Renal cortical epithelial cell (primary cell): ENCODE results near the gene SUSD5. TPM values are rescaled to one million over a fixed set of nuclear protein-coding genes. Genes with fewer than 3 reads are reported as not detected.
"Not testable (repeated sequence)": the region's sequence is repeated elsewhere in the genome, so short reads cannot be mapped to it uniquely, and the experiment has no call there.

ENCODE experiments used
- DNase-seq: peaks from one replicate; pipeline ENCODE4 v3.0.0-alpha.2; 2011; ENCODE audit warnings: low read depth
- total RNA-seq: library from RNA; depleted of rRNA; stranded (reverse); fragments of >200 nt; gene quantifications from 2 replicates; pipeline ENCODE4 v1.2.3, GENCODE V29; 2014

The SUSD5 gene
- total RNA-seq, 1 donor from 2014 or later: 0.45 TPM

GRCh38 chr3:33152363-33153360 is 65.9 kb downstream of the SUSD5 start:
- no peak for DNase-seq

DNA sequence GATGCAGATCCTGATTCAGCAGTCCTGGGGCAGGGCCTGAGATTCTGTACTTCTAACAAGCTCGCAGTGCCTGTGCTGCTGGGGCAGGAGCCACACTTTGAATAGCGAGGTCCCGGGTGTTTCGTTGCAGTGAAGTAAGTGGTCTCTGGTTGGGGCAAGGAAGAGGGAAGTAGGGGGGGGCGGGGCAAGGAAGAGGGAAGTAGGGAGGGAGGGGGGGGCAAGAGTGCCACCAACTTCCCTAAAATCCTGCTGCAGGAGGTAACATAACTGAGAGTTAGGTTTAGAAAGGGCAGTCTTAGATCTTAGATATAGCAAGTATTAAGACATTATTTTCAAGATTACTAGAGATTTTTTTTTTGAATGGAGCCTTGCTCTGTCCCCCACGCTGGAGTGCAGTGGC is 69.3 kb downstream of the SUSD5 start:
- DNase-seq: no peak

GRCh38 chr3:33146791-33147445 is 71.7 kb downstream of the SUSD5 start:
- peak; percentile 21 for DNase-seq

DNA sequence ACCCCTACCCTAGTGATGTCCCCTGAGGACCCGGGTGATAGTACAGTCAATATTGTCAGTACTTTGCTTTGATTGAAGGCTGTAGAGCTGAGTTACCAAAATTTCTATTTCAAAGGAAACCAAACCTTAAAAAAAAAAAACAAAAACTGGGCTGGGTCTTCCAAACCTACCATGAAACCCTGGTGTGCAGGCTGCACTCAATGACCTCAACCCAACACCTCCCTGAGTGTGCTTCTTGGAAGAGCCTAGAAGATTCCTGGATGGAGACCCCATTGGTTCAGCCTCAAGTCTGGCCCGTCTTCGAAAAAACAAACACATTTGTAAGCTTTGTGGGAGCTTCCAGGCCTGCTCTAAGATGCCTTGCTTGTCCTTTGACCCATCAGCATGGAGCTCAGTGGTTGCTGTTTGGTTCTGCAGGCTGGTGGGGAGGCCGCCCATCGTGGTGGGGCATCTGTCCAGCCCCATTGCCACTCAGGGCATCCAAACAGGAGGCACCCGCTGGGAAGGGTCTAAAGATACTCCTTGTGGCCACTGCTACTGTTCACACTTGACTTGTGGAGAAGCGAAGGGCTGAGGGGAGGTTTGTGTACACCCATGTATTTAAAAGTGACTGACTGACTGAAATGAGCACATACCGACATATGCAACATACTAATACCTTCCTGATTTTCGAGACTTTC is 72.6 kb downstream of the SUSD5 start:
- DNase-seq: no peak

- DNase-seq: no peak
Measured at GRCh38 chr3:33145221-33145900, 73.2 kb downstream of the SUSD5 start.

DNA sequence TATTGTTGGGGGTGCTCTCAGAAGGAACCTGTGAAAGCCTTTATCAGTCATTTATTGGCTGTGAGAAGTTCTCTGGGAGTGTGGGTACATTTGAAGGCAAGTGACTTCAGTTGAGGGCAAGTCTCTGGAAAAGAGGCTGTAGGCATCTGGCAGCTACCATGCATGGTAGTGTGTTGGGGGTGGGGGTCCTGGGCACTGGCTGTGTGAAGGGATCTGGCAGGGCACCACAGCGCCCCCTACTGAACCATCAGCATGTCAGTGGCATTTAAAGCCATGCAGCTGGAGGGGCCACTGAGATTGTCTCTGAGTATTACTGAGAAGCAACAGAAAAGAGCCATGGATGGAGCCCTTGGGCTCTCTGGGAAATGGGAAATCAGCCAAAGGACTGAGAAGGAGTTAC is 74.2 kb downstream of the SUSD5 start:
- no peak for DNase-seq

GRCh38 chr3:33141006-33141405 is 77.6 kb downstream of the SUSD5 start:
- DNase-seq: no peak

DNA sequence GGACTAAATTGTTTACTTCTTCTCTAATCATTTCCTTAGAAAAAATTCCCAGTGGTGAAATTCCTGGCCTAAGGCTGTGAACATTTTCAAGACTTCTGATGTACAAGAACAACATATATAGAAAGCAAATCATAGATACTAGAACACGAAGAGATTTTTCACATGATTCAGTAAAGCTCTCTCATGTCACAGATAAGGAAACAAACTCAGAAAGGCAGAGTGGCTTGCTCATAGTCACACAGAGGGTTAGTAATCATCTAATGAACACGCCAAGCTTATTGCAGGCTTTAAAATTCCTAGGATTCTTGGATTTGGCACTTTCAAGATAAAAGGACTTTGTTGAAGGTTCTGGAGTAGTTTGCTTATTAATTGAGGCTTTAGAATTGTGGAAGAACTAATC is 78.6 kb downstream of the SUSD5 start:
- DNase-seq: peak; percentile 15

- not testable (repeated sequence) for DNase-seq
Measured at GRCh38 chr3:33139006-33139623, 79.5 kb downstream of the SUSD5 start.

DNA sequence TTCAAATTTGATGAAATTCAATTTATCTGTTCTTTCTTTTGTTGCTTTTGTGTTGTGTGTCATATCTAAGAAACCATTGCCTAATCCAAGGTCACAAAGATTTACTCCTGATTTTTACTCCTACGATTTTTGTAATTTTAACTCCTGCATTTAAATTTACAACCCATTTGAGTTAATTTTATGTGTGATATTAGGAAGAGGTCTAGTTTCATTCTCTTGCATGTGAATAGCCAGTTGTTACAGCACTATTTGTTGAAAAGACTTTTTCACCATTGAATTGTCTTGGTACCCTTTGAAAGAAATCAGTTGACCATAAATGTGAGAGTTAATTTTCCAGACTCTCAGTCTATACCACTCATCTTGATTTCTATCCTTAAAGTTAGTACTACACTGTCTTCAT is 80.9 kb downstream of the SUSD5 start:
- no peak for DNase-seq

DNA sequence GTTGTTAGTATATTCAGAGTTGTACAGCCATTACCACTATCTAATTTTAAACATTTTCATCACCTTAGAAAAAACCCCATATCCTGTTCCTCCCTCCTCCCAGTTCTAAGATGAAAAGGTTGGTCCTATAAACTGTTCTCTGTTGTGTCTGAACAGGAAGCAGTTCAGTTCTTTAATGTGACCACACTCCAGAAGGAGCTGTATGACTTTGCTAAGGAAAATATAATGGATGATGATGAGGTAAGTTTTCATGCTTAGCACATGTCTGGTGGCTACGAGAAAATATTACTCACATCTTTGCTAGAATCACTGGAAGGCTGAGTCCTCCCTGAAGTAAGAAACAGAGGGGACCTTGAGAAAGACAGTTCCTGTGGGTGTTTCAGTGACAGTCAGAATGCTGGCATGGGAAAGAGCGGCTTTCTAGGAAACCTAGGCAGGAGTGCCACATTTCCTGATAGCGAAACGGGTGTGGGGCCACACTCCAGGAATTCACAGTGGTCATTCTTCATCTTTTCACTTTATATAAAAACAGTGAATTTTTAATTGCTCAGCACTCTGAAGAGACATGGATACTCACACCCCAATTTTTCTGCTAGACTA is 84.5 kb downstream of the SUSD5 start:
- no peak for DNase-seq

- no peak for DNase-seq
Measured at GRCh38 chr3:33132019-33132360, 86.6 kb downstream of the SUSD5 start.

- DNase-seq: peak; percentile 70
Measured at GRCh38 chr3:33131331-33132018, 87.1 kb downstream of the SUSD5 start.

GRCh38 chr3:33130144-33130543 is 88.5 kb downstream of the SUSD5 start:
- DNase-seq: no peak

DNA sequence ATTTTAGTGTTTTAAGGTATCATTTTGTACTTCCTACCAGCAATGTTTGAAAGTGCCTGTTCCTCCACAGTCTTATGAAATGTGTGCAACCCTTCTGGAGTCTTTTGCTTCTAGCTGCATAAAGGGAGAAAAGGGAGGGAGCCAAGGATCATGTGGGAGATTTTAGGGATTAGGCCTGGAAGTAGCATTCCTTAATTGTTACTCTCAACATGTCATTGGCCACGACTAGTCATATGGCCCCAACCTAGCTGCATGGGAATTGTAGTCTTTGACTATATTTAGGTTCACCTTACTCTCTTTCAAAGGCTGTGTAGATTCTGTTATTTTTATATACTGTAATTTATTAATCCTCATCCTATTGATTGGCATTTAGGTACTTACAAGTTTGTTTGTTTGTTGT is 89.9 kb downstream of the SUSD5 start:
- no peak for DNase-seq

DNA sequence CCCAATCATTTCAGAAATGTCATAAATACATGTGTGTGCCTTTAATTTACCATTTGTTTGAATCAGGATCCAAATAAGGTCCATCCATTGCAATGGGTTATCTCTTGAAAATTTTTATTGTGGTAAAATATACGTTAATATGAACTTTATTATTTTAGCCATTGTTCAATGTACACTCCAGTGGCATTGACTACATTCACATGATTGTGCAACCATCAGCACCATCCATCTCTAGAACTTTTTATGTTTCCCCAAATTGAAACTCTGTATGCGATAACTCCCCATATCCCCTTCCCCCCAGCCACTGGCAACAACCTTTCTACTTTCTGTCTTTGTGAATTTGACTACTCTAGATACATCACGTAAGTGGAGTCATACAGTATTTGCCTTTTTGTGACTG is 92.8 kb downstream of the SUSD5 start:
- DNase-seq: no peak

DNA sequence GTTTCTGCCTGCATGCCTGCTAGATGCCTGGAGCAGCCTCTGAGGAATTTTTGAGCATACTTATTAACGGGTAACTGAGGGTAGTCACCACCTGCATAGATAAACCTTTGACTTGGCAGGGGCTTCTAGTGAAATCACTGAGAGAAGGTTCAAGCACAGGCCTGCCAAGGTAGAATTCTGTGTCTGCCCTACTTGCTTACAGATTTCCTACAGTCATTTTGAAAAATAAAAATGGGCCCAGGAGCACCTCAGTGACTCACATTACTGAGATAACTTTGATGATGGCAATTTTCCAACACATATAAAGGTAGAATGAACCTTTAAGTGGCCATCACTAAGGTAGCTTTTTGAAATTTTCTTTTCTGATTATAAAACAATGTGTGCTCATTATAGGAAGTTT is 94.0 kb downstream of the SUSD5 start:
- no peak for DNase-seq

- no peak for DNase-seq
Measured at GRCh38 chr3:33122991-33123390, 95.6 kb downstream of the SUSD5 start.

DNA sequence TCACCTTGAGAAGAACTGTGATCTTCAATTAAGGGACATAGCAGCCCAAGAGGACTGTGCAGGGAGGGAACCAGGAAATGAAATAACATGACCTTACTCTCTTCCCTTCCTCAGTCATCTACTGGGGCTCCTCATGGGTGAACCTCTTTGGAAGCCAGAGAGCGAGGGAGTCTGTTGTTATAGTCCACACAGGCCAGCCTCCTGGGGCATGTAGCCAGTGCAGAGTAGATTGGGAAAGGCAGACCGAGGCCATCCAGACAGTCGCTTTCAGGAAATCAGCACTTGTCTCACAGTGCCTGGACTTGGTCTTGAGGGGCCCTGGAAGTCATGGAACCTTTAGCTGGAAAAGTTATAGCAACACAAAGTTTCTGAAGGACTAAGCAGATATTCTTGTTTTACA is 98.7 kb downstream of the SUSD5 start:
- DNase-seq: no peak

- DNase-seq: no peak
Measured at GRCh38 chr3:33117461-33117860, 101.1 kb downstream of the SUSD5 start.
